ENCODE data around the gene ALPL. TPM values are rescaled to one million over a fixed set of nuclear protein-coding genes. Genes with fewer than 3 reads are reported as not detected.
A peak's percentile ranks its signal among the peaks of the same experiment; 100 is the strongest.

ALPL gene
- total RNA-seq, 2 donors from 2014 or later, result 1.6 to 1.7 TPM

DNA sequence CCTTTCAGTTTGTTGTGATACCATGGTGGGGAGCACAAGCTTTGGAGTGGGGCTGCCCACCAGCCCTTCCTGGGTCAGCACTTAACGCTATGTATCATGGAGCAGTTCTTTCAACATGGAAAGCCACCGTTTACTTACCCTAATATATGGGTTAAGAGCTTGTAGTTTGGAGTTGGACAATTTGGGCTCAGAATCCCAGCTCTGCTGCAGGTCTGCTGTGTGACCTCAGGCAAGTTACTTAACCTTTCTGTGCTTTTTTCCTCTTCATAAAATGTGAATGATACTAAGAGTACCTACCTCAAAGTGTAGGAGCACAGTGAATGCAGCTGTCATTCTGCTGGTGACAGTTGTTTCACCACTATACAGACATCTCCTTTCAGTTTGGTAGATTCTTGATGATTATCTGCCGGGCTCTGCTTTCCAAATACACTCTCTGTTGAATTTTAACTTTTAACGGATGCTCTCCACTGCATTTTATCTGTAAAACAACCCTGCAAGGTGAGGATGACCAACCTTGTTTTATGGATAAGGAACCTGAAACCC lies 23.8 kb downstream of the ALPL start:
- TF ChIP-seq, protein P1, sequence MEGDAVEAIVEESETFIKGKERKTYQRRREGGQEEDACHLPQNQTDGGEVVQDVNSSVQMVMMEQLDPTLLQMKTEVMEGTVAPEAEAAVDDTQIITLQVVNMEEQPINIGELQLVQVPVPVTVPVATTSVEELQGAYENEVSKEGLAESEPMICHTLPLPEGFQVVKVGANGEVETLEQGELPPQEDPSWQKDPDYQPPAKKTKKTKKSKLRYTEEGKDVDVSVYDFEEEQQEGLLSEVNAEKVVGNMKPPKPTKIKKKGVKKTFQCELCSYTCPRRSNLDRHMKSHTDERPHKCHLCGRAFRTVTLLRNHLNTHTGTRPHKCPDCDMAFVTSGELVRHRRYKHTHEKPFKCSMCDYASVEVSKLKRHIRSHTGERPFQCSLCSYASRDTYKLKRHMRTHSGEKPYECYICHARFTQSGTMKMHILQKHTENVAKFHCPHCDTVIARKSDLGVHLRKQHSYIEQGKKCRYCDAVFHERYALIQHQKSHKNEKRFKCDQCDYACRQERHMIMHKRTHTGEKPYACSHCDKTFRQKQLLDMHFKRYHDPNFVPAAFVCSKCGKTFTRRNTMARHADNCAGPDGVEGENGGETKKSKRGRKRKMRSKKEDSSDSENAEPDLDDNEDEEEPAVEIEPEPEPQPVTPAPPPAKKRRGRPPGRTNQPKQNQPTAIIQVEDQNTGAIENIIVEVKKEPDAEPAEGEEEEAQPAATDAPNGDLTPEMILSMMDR (IDR thresholded peaks at IDR 0.05), result no peak
- intact Hi-C loops (cut with DNase I), result no loop called here
- DNase-seq, result no peak
- Histone ChIP-seq H3K27me3 (no peaks in the 10 kb centered on the region), H3K9ac (ENCODE audit: low read depth in 2 of 2, low read length in 2 of 2) (no peak overlapping the region), H3K36me3 (no peaks in the 10 kb centered on the region), H3K27ac (peak overlapping the region; percentile 47), H3K4me3 (no peak overlapping the region), H3K4me1 (no peaks in the 10 kb centered on the region), H3K9me3 (no peaks in the 10 kb centered on the region)

DNA sequence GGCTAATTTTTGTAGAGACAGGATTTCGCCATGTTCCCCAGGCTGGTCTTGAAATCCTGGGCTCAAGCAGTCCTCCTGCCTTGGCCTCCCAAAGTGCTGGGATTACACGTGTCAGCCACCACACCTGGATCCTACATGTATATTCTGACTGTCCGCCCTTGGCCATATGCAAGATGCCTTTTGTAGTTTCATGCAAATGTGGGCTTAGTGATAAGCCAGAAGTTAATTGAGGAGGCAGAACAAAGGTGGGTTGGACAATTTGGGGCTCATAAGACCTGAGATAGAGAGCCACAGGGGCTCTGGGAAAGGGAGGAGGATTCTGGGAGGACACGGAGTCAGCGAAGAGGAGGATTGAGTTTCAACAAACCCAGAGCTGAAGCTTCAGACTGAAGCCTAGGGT lies 24.9 kb downstream of the ALPL start:
- DNase-seq, result no peak
- H3K36me3 ChIP-seq, result no peaks in the 10 kb centered on the region
- H3K4me1 ChIP-seq, result no peaks in the 10 kb centered on the region
- TF ChIP-seq, protein P1 (IDR thresholded peaks at IDR 0.05), result no peak
- no peak overlapping the region for H3K4me3 ChIP-seq
- no peak overlapping the region for H3K9ac ChIP-seq (ENCODE audit: low read depth in 2 of 2, low read length in 2 of 2)
- intact Hi-C loops (cut with DNase I), result loop anchor here (2.0 kb wide), 1 partner anchor 25 kb away; the partner anchor contains the start of gene ALPL
- no peaks in the 10 kb centered on the region for H3K9me3 ChIP-seq
- no peak overlapping the region for H3K27ac ChIP-seq
- H3K27me3 ChIP-seq, result no peaks in the 10 kb centered on the region

DNA sequence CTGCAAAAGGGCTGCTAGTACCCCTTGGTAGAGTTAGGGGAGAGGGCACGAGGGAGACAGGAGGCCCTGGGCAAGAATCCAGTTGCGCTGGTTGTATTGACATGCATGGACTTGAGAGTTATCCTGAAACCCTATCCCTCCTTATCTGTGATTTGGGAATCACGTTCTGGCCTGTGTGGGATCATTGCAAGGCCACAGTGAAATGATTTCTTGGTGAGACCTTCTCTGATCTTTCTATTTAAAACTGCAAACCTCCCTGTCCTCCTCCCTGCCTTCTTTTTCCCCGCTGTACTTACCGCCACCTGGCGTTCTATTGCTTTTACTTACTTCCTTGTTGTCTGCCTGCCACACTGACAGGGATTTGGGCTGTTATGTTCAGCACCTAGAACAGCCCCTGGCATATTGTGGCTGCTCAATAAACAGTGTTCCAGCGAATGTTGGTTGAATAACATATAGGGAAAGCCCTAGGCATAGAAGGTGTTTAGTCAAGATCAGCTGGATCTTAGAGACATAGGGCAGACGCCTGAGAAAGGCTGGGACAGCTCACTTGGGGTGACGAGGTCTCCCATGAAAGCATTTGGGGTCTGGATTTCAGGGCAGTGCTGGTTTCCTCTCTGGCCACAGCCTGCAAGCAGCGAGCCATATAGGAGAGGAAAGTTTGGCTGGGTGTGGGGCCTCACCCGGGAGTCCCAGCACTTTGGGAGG lies 25.6 kb downstream of the ALPL start:
- intact Hi-C loops (cut with DNase I), result loop anchor here (2.0 kb wide), 1 partner anchor 26 kb away; the partner anchor contains the start of gene ALPL
- Histone ChIP-seq H3K4me1 (no peaks in the 10 kb centered on the region), H3K9ac (ENCODE audit: low read depth in 2 of 2, low read length in 2 of 2) (no peak overlapping the region), H3K27ac (no peak overlapping the region), H3K4me3 (no peak overlapping the region), H3K9me3 (no peaks in the 10 kb centered on the region), H3K27me3 (no peaks in the 10 kb centered on the region), H3K36me3 (no peaks in the 10 kb centered on the region)
- DNase-seq, result peak; percentile 70
- TF ChIP-seq, protein P1 (IDR thresholded peaks at IDR 0.05), result peak; percentile 35

DNA sequence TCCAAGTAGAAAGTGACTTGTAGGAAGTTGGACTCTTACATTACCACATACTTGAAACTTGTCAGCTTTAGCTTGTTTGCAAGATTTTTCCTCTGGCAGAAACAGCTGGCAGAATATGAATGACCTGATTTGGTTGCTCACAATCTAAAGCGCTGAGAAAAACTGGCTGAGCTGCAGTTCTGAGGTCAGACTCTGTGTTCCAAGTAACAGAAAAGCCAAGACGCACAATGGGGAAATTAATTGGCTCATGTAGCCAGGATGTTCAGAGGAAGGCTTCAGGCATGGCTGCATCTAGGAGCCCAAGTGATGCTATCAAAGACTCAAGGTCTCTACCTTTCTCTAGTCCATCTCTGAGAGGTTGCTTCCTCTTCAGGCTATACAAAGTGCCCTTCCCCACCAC lies 27.0 kb downstream of the ALPL start:
- no peaks in the 10 kb centered on the region for H3K27me3 ChIP-seq
- H3K9ac ChIP-seq (ENCODE audit: low read depth in 2 of 2, low read length in 2 of 2), result no peak overlapping the region
- H3K36me3 ChIP-seq, result no peaks in the 10 kb centered on the region
- DNase-seq, result no peak
- H3K4me1 ChIP-seq, result no peaks in the 10 kb centered on the region
- no peak overlapping the region for H3K4me3 ChIP-seq
- H3K9me3 ChIP-seq, result no peaks in the 10 kb centered on the region
- TF ChIP-seq, protein P1 (IDR thresholded peaks at IDR 0.05), result no peak
- no peak overlapping the region for H3K27ac ChIP-seq
- intact Hi-C loops (cut with DNase I), result no loop called here

DNA sequence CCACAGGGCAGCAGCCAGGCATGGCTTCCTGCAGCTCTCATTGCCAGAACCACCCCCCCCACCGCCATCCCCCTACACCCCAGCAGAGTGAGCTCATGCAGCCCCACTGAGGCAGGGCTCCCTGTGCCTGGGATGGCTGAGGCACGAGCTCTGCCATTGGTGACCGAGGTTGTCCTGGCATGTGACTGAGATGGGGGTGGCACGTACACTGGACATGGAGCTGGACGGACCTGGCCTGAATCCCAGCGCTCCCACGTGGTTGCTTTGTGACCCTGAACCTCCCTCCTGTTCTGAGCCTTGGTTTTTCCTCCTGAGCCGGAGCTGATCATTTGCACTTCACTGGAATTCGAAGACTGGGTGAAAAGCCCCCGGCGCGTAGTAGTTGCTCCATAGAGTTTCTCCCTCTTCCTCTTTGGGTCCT lies 28.3 kb downstream of the ALPL start:
- DNase-seq, result no peak
- no peak overlapping the region for H3K4me3 ChIP-seq
- H3K36me3 ChIP-seq, result no peaks in the 10 kb centered on the region
- no peaks in the 10 kb centered on the region for H3K9me3 ChIP-seq
- no peak overlapping the region for H3K9ac ChIP-seq (ENCODE audit: low read depth in 2 of 2, low read length in 2 of 2)
- TF ChIP-seq, protein P1 (IDR thresholded peaks at IDR 0.05), result no peak
- no peaks in the 10 kb centered on the region for H3K27me3 ChIP-seq
- no peak overlapping the region for H3K27ac ChIP-seq
- no peaks in the 10 kb centered on the region for H3K4me1 ChIP-seq
- intact Hi-C loops (cut with DNase I), result no loop called here
